ENCODE data around the gene OCIAD2.
"Not testable (repeated sequence)": the region's sequence is repeated elsewhere in the genome, so short reads cannot be mapped to it uniquely, and the experiment has no call there.

OCIAD2 gene

DNA sequence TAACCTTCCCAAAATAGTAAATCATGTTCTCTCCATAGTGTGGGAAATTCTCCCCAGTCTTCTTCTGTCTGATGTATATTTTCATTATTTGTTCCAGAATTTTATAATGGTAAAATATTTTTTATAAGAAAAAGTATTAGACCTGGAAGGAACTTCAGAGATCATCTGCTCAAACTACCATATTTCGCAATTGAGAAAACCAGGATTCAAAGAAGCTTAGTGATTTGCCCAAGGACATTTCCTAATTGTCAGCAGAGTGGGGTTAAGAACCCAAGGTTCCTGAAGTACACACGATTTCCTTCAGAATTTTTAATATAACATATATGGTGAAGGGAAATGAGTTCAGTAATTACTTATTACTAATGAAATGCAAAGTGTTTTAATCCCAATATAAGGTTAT, 51.6 kb downstream of the OCIAD2 start:
- H3K36me3 Mint-ChIP-seq = peaks cover 44% of the 10 kb centered on the region
- H3K27ac Mint-ChIP-seq = peak overlapping the region; percentile 16
- H3K27me3 Mint-ChIP-seq = no peaks in the 10 kb centered on the region
- no peaks in the 10 kb centered on the region for H3K9me3 Mint-ChIP-seq
- no peaks in the 10 kb centered on the region for H3K4me1 Mint-ChIP-seq
- DNase-seq = no peak
- H3K4me3 Mint-ChIP-seq = no peak overlapping the region
- CTCF ChIA-PET = no interaction called here

- CTCF ChIA-PET = no interaction called here
- no peak overlapping the region for H3K4me3 Mint-ChIP-seq
- H3K9me3 Mint-ChIP-seq = no peaks in the 10 kb centered on the region
- no peak overlapping the region for H3K27ac Mint-ChIP-seq
- H3K27me3 Mint-ChIP-seq = no peaks in the 10 kb centered on the region
- DNase-seq = no peak
- H3K4me1 Mint-ChIP-seq = no peaks in the 10 kb centered on the region
- H3K36me3 Mint-ChIP-seq = peaks cover 41% of the 10 kb centered on the region
Measured at GRCh38 chr4:48854395-48854683, 52.2 kb downstream of the OCIAD2 start.

DNA sequence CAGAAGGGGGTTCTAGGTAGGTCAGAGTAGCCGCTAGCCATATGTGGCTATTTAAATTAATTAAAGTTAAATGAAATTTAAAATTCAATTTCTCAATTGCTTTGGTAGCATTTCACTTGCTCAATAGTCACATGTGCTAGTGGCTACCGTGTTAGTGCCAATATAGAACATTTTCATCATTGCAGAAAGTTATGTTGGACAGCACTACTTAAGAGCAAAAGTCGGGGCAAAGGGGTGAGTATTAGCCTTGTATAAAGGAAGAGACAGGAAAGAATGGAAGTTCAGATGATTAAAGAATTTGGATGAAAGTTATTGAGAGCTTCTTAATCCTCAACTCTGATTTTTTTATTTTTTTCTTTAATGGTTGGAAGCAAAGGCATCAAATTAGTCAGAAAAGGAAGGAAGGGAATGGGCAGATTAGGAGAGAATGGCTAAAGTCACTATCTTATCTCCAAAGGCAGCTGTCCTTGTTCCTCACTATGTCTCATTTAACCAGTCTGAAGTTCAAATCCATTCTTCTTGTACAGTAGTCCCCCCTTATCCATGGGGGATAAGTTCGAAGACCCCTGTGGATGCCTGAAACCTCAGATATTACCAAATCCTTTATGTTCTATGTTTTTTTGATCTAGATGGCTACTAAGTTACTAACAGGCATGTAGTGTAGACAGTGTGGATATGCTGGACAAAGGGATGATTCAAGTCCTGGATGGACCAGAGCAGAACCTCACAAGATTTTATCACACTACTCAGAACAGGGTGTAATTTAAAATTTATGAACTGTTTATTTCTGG, 52.8 kb downstream of the OCIAD2 start:
- no peak for DNase-seq
- CTCF ChIA-PET = no interaction called here
- Mint-ChIP-seq H3K9me3 (no peaks in the 10 kb centered on the region), H3K27ac (no peak overlapping the region), H3K4me3 (no peak overlapping the region), H3K36me3 (peaks cover 41% of the 10 kb centered on the region), H3K4me1 (no peaks in the 10 kb centered on the region), H3K27me3 (no peaks in the 10 kb centered on the region)

GRCh38 chr4:48851651-48852050, 54.9 kb downstream of the OCIAD2 start:
- CTCF ChIA-PET = interaction anchor here (1.1 kb wide), 1 partner anchor 273 kb away, joined by 3 read pairs; no protein-coding TSS in a partner anchor
- Mint-ChIP-seq H3K27me3 (no peaks in the 10 kb centered on the region), H3K9me3 (peaks cover 1% of the 10 kb centered on the region), H3K4me1 (no peaks in the 10 kb centered on the region), H3K4me3 (no peak overlapping the region), H3K27ac (no peak overlapping the region), H3K36me3 (peaks cover 43% of the 10 kb centered on the region)
- no peak for DNase-seq

- peaks cover 56% of the 10 kb centered on the region for H3K36me3 Mint-ChIP-seq
- DNase-seq, H3K4me3 Mint-ChIP-seq, H3K27ac Mint-ChIP-seq, H3K9me3 Mint-ChIP-seq, CTCF ChIA-PET, H3K27me3 Mint-ChIP-seq, H3K4me1 Mint-ChIP-seq: not testable (repeated sequence)
Measured at GRCh38 chr4:48848799-48849198, 57.8 kb downstream of the OCIAD2 start.

GRCh38 chr4:48844843-48845242, 61.7 kb downstream of the OCIAD2 start:
- no peaks in the 10 kb centered on the region for H3K4me1 Mint-ChIP-seq
- no peak for DNase-seq
- H3K9me3 Mint-ChIP-seq = peaks cover 1% of the 10 kb centered on the region
- no peak overlapping the region for H3K27ac Mint-ChIP-seq
- peaks cover 52% of the 10 kb centered on the region for H3K36me3 Mint-ChIP-seq
- no peaks in the 10 kb centered on the region for H3K27me3 Mint-ChIP-seq
- CTCF ChIA-PET = interaction anchor here (2.0 kb wide), 1 partner anchor 15 kb away, joined by 4 read pairs; no protein-coding TSS in a partner anchor
- H3K4me3 Mint-ChIP-seq = no peak overlapping the region

GRCh38 chr4:48841045-48841827, 65.3 kb downstream of the OCIAD2 start:
- peaks cover 49% of the 10 kb centered on the region for H3K36me3 Mint-ChIP-seq
- CTCF ChIA-PET = no interaction called here
- no peak overlapping the region for H3K27ac Mint-ChIP-seq
- H3K4me1 Mint-ChIP-seq = no peaks in the 10 kb centered on the region
- DNase-seq = no peak
- H3K4me3 Mint-ChIP-seq = no peak overlapping the region
- H3K9me3 Mint-ChIP-seq = no peaks in the 10 kb centered on the region
- no peaks in the 10 kb centered on the region for H3K27me3 Mint-ChIP-seq

- no peaks in the 10 kb centered on the region for H3K9me3 Mint-ChIP-seq
- no peaks in the 10 kb centered on the region for H3K27me3 Mint-ChIP-seq
- CTCF ChIA-PET = no interaction called here
Measured at GRCh38 chr4:48836658-48837057, 69.9 kb downstream of the OCIAD2 start.

More at GRCh38 chr4:48836658-48837057, 69.9 kb downstream of the OCIAD2 start:
- Mint-ChIP-seq H3K4me1 (peaks cover 16% of the 10 kb centered on the region), H3K27ac (no peak overlapping the region), H3K36me3 (peaks cover 35% of the 10 kb centered on the region), H3K4me3 (no peak overlapping the region)
- no peak for DNase-seq
